ENCODE results near the gene FOXP1.
"Not testable (repeated sequence)": the region's sequence is repeated elsewhere in the genome, so short reads cannot be mapped to it uniquely, and the experiment has no call there.

FOXP1 gene

GRCh38 chr3:71446260-71446659 lies 137.3 kb downstream of the FOXP1 start:
- DNase-seq: no peak

- no peak for DNase-seq
Observed at GRCh38 chr3:71444861-71445259, 138.7 kb downstream of the FOXP1 start.

- DNase-seq: peak; percentile 65
Observed at GRCh38 chr3:71444028-71444860, 139.3 kb downstream of the FOXP1 start.

- DNase-seq: no peak
Observed at GRCh38 chr3:71443332-71443731, 140.2 kb downstream of the FOXP1 start.

GRCh38 chr3:71442652-71443042 lies 140.9 kb downstream of the FOXP1 start:
- DNase-seq: no peak

GRCh38 chr3:71441925-71442651 lies 141.4 kb downstream of the FOXP1 start:
- DNase-seq: no peak

- no peak for DNase-seq
Observed at GRCh38 chr3:71441217-71441924, 142.2 kb downstream of the FOXP1 start.

- DNase-seq: no peak
Observed at GRCh38 chr3:71438904-71439303, 144.6 kb downstream of the FOXP1 start.

- DNase-seq: no peak
Observed at GRCh38 chr3:71438071-71438685, 145.3 kb downstream of the FOXP1 start.

- DNase-seq: no peak
Observed at GRCh38 chr3:71436337-71436736, 147.2 kb downstream of the FOXP1 start.

GRCh38 chr3:71435836-71436235 lies 147.7 kb downstream of the FOXP1 start:
- not testable (repeated sequence) for DNase-seq

GRCh38 chr3:71433631-71434030 lies 149.9 kb downstream of the FOXP1 start:
- DNase-seq: no peak

GRCh38 chr3:71432044-71432975 lies 151.2 kb downstream of the FOXP1 start:
- DNase-seq: no peak

- DNase-seq: no peak
Observed at GRCh38 chr3:71430941-71431552, 152.5 kb downstream of the FOXP1 start.

GRCh38 chr3:71429597-71429988 lies 153.9 kb downstream of the FOXP1 start:
- DNase-seq: peak; percentile 34

- no peak for DNase-seq
Observed at GRCh38 chr3:71428841-71429596, 154.5 kb downstream of the FOXP1 start.

GRCh38 chr3:71425491-71426071 lies 157.9 kb downstream of the FOXP1 start:
- peak; percentile 60 for DNase-seq

- no peak for DNase-seq
Observed at GRCh38 chr3:71423151-71423906, 160.2 kb downstream of the FOXP1 start.

- DNase-seq: peak; percentile 73
Observed at GRCh38 chr3:71421820-71422566, 161.5 kb downstream of the FOXP1 start.
